ENCODE measurements around the gene OPTC. TPM values are rescaled to one million over a fixed set of nuclear protein-coding genes. Genes with fewer than 3 reads are reported as not detected.

The OPTC gene
- total and polyA plus RNA-seq, 9 of the 15 experiments (the other 6 are each of a cell fraction or from before 2014, with no cell fraction given) = not detected

DNA sequence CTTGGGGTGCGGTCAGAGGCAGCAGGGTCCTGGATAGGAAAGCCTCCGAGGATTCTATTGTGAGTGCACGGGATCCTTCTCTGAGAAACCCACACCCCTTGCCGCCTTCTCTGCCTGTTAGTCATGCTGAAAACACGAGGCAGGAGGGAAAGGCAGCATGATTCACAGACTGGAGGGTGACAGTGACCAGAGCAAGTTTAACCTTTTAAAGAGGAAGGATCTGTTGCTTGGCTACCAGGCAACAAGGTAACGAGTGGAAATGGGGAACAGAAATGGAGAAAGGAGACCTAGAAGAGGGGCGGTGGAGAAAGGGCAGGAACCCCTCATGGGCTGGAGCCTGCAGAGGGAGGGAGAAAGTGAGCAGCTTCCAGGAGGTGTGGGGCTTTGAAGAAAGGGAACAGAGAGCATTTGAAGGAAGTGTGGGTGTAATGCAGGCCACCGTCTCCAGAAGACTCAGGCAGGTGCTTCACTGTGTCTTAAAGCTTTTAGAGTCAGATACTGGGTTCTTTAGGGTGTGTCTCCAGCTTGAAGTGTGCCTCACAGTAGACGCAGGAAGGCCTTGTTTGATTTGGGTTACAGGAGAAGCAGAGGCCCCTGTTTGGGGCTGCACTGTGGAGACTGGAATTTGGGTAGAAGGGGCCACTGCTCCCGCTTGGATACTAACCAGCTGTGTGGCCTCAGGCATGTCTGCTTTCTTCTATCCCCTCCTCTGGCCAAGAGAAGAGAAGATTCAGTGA, 19.1 kb downstream of the OPTC start:
- no peak overlapping the region for H3K27ac ChIP-seq (ENCODE audit: extremely low read depth, low read depth, low read length)
- H3K9me1 ChIP-seq (ENCODE audit: control insufficient read depth, insufficient read depth, low read length) = no peaks in the 10 kb centered on the region
- H3K4me3 ChIP-seq = no peak overlapping the region
- H3K9me3 ChIP-seq (replicated peaks; ENCODE audit: control insufficient read depth, insufficient read depth, low read depth, low read length) = no peaks in the 10 kb centered on the region; the same call in 1 of the 2 replicates
- peaks cover 4% of the 10 kb centered on the region; the same call in 1 of the 2 replicates for H4K20me1 ChIP-seq (replicated peaks; ENCODE audit: control insufficient read depth, insufficient read depth, low read length)
- DNase-seq (ENCODE audit: extremely low read depth in 1 of 4, low spot score in 3 of 4) = peak in 1 of 4 experiments; percentile 20
- FAIRE-seq = no peak
- H3K27me3 ChIP-seq (ENCODE audit: control insufficient read depth in 2 of 2, insufficient read depth in 2 of 2, low read length in 2 of 2) = peaks cover 61 to 91% of the 10 kb centered on the region in 2 experiments
- H3K79me2 ChIP-seq (ENCODE audit: control insufficient read depth, insufficient read depth, low read length) = no peaks in the 10 kb centered on the region
- H2AFZ ChIP-seq (ENCODE audit: low read depth, low read length) = no peak overlapping the region
- intact Hi-C loops (cut with micrococcal nuclease) (no loop called here), in situ Hi-C loops (cut with MboI) (no loop called here)
- H3K36me3 ChIP-seq (ENCODE audit: control insufficient read depth, insufficient read depth, low read length) = no peaks in the 10 kb centered on the region
- WGBS (ENCODE audit: insufficient coverage, low coverage, missing lambda C conversion rate) = under 1% methylated on average over 10 of the region's 10 CpGs
- no peak overlapping the region for H3K9ac ChIP-seq (ENCODE audit: insufficient read depth in 1 of 2, low read depth in 2 of 2, low read length in 2 of 2)
- no peaks in the 10 kb centered on the region for H3K4me1 ChIP-seq (replicated peaks in 1 of 2; ENCODE audit: control insufficient read depth in 2 of 2, insufficient read depth in 2 of 2, low read length in 2 of 2)
- CTCF ChIA-PET (ENCODE audit: low intra/inter-chr PET ratio) = no interaction called here
- no peak overlapping the region for H3K4me2 ChIP-seq (ENCODE audit: insufficient read depth, low read length)
- BruUV-seq (replicated peaks) = no TSS peak
- TF ChIP-seq ZNF184 (CRISPR knock-in tag; IDR thresholded peaks at IDR 0.05) = no peak
- TF ChIP-seq L3MBTL2 (IDR thresholded peaks at IDR 0.05) = peak; percentile 25; the same call in 1 of the 2 replicates
- peak; percentile 90 for TF ChIP-seq FOSL1 (tag; conservative IDR thresholded peaks at IDR 0.05)
- TF ChIP-seq KLF10 (CRISPR knock-in tag; IDR thresholded peaks at IDR 0.05) = no peak
- TF ChIP-seq, protein P1, sequence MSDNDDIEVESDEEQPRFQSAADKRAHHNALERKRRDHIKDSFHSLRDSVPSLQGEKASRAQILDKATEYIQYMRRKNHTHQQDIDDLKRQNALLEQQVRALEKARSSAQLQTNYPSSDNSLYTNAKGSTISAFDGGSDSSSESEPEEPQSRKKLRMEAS (CRISPR knock-in tag; IDR thresholded peaks at IDR 0.05) = peak; percentile 85
- TF ChIP-seq, protein P2, sequence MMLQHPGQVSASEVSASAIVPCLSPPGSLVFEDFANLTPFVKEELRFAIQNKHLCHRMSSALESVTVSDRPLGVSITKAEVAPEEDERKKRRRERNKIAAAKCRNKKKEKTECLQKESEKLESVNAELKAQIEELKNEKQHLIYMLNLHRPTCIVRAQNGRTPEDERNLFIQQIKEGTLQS (IDR thresholded peaks at IDR 0.05) = 0 out of 2 replicates have a peak, but pooled peaks have one; percentile 13
- TF ChIP-seq, protein P2 (CRISPR knock-in tag; conservative IDR thresholded peaks at IDR 0.05) = no peak
- TF ChIP-seq E2F6 (IDR thresholded peaks at IDR 0.05; ENCODE audit: borderline replicate concordance in 1 of 2, extremely low read depth in 1 of 2, insufficient read depth in 1 of 2, insufficient read length in 1 of 2, low read depth in 1 of 2, low read length in 1 of 2, poor library complexity in 1 of 2, severe bottlenecking in 1 of 2) = peak in 1 of 2 experiments; percentile 76
- TF ChIP-seq, protein P3, sequence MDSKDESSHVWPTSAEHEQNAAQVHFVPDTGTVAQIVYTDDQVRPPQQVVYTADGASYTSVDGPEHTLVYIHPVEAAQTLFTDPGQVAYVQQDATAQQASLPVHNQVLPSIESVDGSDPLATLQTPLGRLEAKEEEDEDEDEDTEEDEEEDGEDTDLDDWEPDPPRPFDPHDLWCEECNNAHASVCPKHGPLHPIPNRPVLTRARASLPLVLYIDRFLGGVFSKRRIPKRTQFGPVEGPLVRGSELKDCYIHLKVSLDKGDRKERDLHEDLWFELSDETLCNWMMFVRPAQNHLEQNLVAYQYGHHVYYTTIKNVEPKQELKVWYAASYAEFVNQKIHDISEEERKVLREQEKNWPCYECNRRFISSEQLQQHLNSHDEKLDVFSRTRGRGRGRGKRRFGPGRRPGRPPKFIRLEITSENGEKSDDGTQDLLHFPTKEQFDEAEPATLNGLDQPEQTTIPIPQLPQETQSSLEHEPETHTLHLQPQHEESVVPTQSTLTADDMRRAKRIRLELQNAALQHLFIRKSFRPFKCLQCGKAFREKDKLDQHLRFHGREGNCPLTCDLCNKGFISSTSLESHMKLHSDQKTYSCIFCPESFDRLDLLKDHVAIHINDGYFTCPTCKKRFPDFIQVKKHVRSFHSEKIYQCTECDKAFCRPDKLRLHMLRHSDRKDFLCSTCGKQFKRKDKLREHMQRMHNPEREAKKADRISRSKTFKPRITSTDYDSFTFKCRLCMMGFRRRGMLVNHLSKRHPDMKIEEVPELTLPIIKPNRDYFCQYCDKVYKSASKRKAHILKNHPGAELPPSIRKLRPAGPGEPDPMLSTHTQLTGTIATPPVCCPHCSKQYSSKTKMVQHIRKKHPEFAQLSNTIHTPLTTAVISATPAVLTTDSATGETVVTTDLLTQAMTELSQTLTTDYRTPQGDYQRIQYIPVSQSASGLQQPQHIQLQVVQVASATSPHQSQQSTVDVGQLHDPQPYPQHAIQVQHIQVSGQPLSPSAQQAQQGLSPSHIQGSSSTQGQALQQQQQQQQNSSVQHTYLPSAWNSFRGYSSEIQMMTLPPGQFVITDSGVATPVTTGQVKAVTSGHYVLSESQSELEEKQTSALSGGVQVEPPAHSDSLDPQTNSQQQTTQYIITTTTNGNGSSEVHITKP (IDR thresholded peaks at IDR 0.05; ENCODE audit: partially characterized antibody) = no peak
- peak; percentile 47; the same call in 1 of the 2 replicates for TF ChIP-seq BHLHE40 (IDR thresholded peaks at IDR 0.05; ENCODE audit: low read length)
- TF ChIP-seq TGIF2 (CRISPR knock-in tag; IDR thresholded peaks at IDR 0.05) = no peak
- TF ChIP-seq JUN (IDR thresholded peaks at IDR 0.05; ENCODE audit: borderline replicate concordance, low read depth, low read length) = 0 out of 2 replicates have a peak, but pooled peaks have one; percentile 11
- no peak for TF ChIP-seq JUN (CRISPR knock-in tag; IDR thresholded peaks at IDR 0.05; ENCODE audit: borderline replicate concordance)
- POLR2A ChIA-PET = interaction anchor here (1.1 to 1.2 kb wide), 2 partner anchors 9 to 25 kb away, joined by 3 to 4 read pairs; no protein-coding TSS in a partner anchor
- no peak for ATAC-seq

All from K562 (cell line).